Frontal cortex (tissue), 4 donors: ENCODE measurements around the gene DGKA. TPM values are rescaled to one million over a fixed set of nuclear protein-coding genes. Genes with fewer than 3 reads are reported as not detected.
A peak's percentile ranks its signal among the peaks of the same experiment; 100 is the strongest.
"Not testable (repeated sequence)": the region's sequence is repeated elsewhere in the genome, so short reads cannot be mapped to it uniquely, and the experiment has no call there.

Experiments used
- DNase-seq, 2 donors: peaks; one replicate each; pipeline ENCODE4 v3.0.0; 2012; ENCODE audit warnings: low spot score in 2 of 2
- FAIRE-seq: peaks from 2 replicates; lab custom pipeline; 2012; peaks lifted over from hg19 to GRCh38; lab: Jason Lieb, UNC
- total RNA-seq: library from RNA; depleted of rRNA; stranded (reverse); fragments of >200 nt; gene quantifications from one replicate; pipeline ENCODE4 v1.2.3, GENCODE V29; 2014
- donor health status: control.
- donor health status: control.
- donor health status: control.

DGKA gene
- total RNA-seq, 1 donor from 2014 or later, result 7.7 TPM

GRCh38 chr12:55993230-55993853, 62.4 kb downstream of the DGKA start:
- no peak for FAIRE-seq
- DNase-seq, result no peak

GRCh38 chr12:55995366-55995765, 64.4 kb downstream of the DGKA start:
- no peak for FAIRE-seq

GRCh38 chr12:55996201-55996714, 65.3 kb downstream of the DGKA start:
- no peak for FAIRE-seq
- peak in 1 of 2 donors; percentile 56 for DNase-seq

More at GRCh38 chr12:55995366-55995765, 64.4 kb downstream of the DGKA start:
- DNase-seq, result no peak

- peak; percentile 91 to 98 for DNase-seq
- FAIRE-seq, result peak; percentile 40
Observed at GRCh38 chr12:55996715-55997534, 66.0 kb downstream of the DGKA start, which contains the start of gene SUOX. TSS of gene SUOX (plus strand) at chr12:55997276. CDS start at chr12:56002222, 4,946 bp downstream.

GRCh38 chr12:55997535-55997859, 66.5 kb downstream of the DGKA start:
- FAIRE-seq, result no peak
- DNase-seq, result no peak

- FAIRE-seq, result not testable (repeated sequence)
Observed at GRCh38 chr12:55999522-55999921, 68.6 kb downstream of the DGKA start.

GRCh38 chr12:55999999-56000540, 69.1 kb downstream of the DGKA start:
- DNase-seq, FAIRE-seq: not testable (repeated sequence)

More at GRCh38 chr12:55999522-55999921, 68.6 kb downstream of the DGKA start:
- DNase-seq, result not testable (repeated sequence)

- no peak for FAIRE-seq
- DNase-seq, result no peak
Observed at GRCh38 chr12:56001487-56002100, 70.6 kb downstream of the DGKA start.

- not testable (repeated sequence) for FAIRE-seq, DNase-seq
Observed at GRCh38 chr12:56003376-56003775, 72.4 kb downstream of the DGKA start.

Other genes starting within 250 kb of the DGKA start
- 3.7 TPM for gene ITGA7, start 223.3 kb upstream of the DGKA start, total RNA-seq
- 21.2 TPM for gene BLOC1S1, start 215.1 kb upstream of the DGKA start, total RNA-seq
- 4.5 TPM for gene RDH5, start 210.8 kb upstream of the DGKA start, total RNA-seq
- gene CD63, start 202.2 kb upstream of the DGKA start, total RNA-seq, result 227 TPM
- 6.1 TPM for gene GDF11, start 188.0 kb upstream of the DGKA start, total RNA-seq
- 66.4 TPM for gene SARNP, start 113.4 kb upstream of the DGKA start, total RNA-seq
- 4.5 TPM for gene ORMDL2, start 113.1 kb upstream of the DGKA start, total RNA-seq
- gene DNAJC14, start 101.6 kb upstream of the DGKA start, total RNA-seq, result 42.0 TPM
- gene MMP19, start 88.2 kb upstream of the DGKA start, total RNA-seq, result not detected
- gene PYM1, start 3.3 kb upstream of the DGKA start, total RNA-seq, result 22.4 TPM
- gene PMEL, start 34.9 kb downstream of the DGKA start, total RNA-seq, result not detected
- 5.3 TPM for gene CDK2, start 35.7 kb downstream of the DGKA start, total RNA-seq
- gene RAB5B, start 42.9 kb downstream of the DGKA start, total RNA-seq, result 33.0 TPM
- gene SUOX, start 66.1 kb downstream of the DGKA start, total RNA-seq, result 8.2 TPM
- gene IKZF4, start 89.9 kb downstream of the DGKA start, total RNA-seq, result 1.6 TPM
- 15.5 TPM for gene RPS26, start 110.8 kb downstream of the DGKA start, total RNA-seq
- 2.0 TPM for gene ERBB3, start 149.0 kb downstream of the DGKA start, total RNA-seq
- 74.6 TPM for gene PA2G4, start 173.4 kb downstream of the DGKA start, total RNA-seq
- gene RPL41, start 185.5 kb downstream of the DGKA start, total RNA-seq, result 1,399 TPM
- 8.2 TPM for gene ZC3H10, start 187.1 kb downstream of the DGKA start, total RNA-seq
- gene ESYT1, start 197.1 kb downstream of the DGKA start, total RNA-seq, result 26.5 TPM
- gene MYL6B, start 221.4 kb downstream of the DGKA start, total RNA-seq, result 123 TPM
- gene MYL6, start 227.2 kb downstream of the DGKA start, total RNA-seq, result 511 TPM